HL-60 (cell line): Measurements from ENCODE around the gene ADO.

Experiments
- DNase-seq, 2 experiments: peaks; one replicate each; pipeline ENCODE4 v3.0.0-alpha.2; 2010 to 2020; ENCODE audit warnings: low read depth in 1 of 2, low spot score in 1 of 2
- H3K27ac ChIP-seq: fragments of 250-450 bp; sonication (Bioruptor Pico); replicated peaks from 2 replicates; pipeline ENCODE4 v1.5.1; 2020; ENCODE audit warnings: mild to moderate bottlenecking, moderate library complexity
- H3K27me3 ChIP-seq: fragments of 250-450 bp; sonication (Bioruptor Pico); 2 replicates; pipeline ENCODE4 v1.5.1; 2021; ENCODE audit warnings: mild to moderate bottlenecking, moderate library complexity; ENCODE audit not compliant: insufficient read depth, poor library complexity, severe bottlenecking
- H3K4me3 ChIP-seq: replicated peaks from 2 replicates; pipeline ENCODE4 v1.5.1; 2011; ENCODE audit warnings: mild to moderate bottlenecking, control low read depth, low read length; ENCODE audit not compliant: insufficient read depth
- CTCF ChIP-seq: IDR thresholded peaks from one replicate; pipeline ENCODE4 v1.5.1; 2011; ENCODE audit warnings: low read length, control low read depth, inconsistent platforms; ENCODE audit not compliant: insufficient read depth
- GABPA ChIP-seq: IDR thresholded peaks from 2 replicates; pipeline ENCODE4 v1.6.1; 2012; ENCODE audit warnings: low read depth
- POLR2AphosphoS5 ChIP-seq: IDR thresholded peaks from 2 replicates; pipeline ENCODE4 v1.6.1; 2012; ENCODE audit warnings: low read depth
- SPI1 ChIP-seq: IDR thresholded peaks from 2 replicates; pipeline ENCODE4 v1.6.1; 2012; ENCODE audit warnings: low read depth, mild to moderate bottlenecking, borderline replicate concordance
- TF ChIP-seq, protein P1 (sequence below): IDR thresholded peaks from 2 replicates; pipeline ENCODE4 v1.6.1; 2012; ENCODE audit warnings: low read depth; ENCODE audit not compliant: insufficient replicate concordance

The ADO gene

DNA sequence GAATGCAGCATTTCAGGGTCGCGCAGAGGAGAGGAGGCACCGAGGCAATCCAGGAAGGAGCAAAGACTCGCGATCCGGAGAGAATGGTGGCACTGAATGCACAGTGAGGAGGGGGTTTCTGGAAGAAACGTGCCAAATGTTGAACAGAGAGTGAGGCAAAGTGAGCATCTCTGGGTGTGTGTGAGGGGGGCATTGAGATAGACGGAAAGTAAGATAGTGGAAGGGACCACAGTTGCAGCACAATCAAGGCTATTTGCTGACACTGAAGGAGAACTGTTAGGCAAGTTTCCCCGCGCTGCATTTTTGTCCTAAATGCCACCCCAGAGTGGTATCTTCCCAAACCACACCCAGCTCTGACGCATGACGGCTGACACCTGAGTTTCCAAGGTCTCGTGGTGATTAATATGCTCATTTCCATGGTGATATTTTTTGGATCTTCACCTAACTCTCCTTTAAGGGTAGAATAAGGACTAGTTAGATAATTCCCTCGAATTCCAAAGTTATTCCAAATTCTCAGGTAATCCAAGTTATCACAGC, 14.4 kb upstream of the ADO start:
- TF ChIP-seq POLR2AphosphoS5 (no peak), SPI1 (no peak), CTCF (no peak), GABPA (no peak)
- TF ChIP-seq, protein P1, sequence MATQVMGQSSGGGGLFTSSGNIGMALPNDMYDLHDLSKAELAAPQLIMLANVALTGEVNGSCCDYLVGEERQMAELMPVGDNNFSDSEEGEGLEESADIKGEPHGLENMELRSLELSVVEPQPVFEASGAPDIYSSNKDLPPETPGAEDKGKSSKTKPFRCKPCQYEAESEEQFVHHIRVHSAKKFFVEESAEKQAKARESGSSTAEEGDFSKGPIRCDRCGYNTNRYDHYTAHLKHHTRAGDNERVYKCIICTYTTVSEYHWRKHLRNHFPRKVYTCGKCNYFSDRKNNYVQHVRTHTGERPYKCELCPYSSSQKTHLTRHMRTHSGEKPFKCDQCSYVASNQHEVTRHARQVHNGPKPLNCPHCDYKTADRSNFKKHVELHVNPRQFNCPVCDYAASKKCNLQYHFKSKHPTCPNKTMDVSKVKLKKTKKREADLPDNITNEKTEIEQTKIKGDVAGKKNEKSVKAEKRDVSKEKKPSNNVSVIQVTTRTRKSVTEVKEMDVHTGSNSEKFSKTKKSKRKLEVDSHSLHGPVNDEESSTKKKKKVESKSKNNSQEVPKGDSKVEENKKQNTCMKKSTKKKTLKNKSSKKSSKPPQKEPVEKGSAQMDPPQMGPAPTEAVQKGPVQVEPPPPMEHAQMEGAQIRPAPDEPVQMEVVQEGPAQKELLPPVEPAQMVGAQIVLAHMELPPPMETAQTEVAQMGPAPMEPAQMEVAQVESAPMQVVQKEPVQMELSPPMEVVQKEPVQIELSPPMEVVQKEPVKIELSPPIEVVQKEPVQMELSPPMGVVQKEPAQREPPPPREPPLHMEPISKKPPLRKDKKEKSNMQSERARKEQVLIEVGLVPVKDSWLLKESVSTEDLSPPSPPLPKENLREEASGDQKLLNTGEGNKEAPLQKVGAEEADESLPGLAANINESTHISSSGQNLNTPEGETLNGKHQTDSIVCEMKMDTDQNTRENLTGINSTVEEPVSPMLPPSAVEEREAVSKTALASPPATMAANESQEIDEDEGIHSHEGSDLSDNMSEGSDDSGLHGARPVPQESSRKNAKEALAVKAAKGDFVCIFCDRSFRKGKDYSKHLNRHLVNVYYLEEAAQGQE, result no peak
- no peak for DNase-seq
- no peak overlapping the region for H3K4me3 ChIP-seq
- H3K27me3 ChIP-seq, result peaks cover 2% of the 10 kb centered on the region
- no peak overlapping the region for H3K27ac ChIP-seq

DNA sequence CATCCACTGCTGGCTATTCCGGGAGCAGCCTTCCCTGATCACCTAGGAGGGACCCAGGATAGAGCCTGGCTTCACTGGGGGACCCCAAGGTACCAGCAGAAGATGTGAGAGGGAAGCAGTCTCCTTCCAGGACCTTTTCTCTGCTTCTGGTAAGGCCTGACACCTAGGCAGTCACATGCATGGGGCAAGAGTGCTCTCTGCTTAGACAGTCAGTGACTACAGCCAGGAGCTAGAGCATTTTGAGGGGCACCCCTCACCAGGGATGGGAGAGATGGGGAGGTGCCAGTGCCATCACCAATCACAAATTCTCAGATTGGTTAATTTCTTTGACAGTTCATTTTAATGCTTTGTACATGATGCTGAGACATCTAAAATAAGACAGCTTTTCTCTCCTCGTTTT, 13.9 kb upstream of the ADO start:
- Histone ChIP-seq H3K4me3 (no peak overlapping the region), H3K27ac (no peak overlapping the region), H3K27me3 (peaks cover 2% of the 10 kb centered on the region)
- no peak for DNase-seq
- TF ChIP-seq, protein P1, result no peak
- TF ChIP-seq CTCF, result no peak
- TF ChIP-seq SPI1, result no peak
- TF ChIP-seq POLR2AphosphoS5, result no peak
- no peak for TF ChIP-seq GABPA

DNA sequence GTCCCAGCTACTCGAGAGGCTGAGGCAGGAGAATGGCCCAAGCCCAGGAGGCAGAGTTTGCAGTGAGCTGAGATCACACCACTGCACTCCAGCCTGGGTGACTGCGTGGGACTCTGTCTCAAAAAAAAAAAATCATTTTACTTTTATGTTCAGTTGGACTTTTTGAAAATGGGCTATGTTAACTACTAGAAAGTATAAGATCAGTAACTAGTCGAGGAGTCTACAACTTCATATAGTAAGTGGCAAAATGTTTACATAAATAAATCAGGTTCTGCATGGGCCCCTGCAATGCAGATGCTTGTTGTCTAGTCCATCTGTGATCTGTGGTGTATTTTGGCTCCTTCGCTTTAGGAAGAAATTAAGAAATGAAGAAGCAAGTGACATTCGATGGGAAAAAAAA, 12.3 kb upstream of the ADO start:
- no peak overlapping the region for H3K4me3 ChIP-seq
- H3K27me3 ChIP-seq, result peaks cover 6% of the 10 kb centered on the region
- no peak for DNase-seq
- H3K27ac ChIP-seq, result no peak overlapping the region
- TF ChIP-seq POLR2AphosphoS5 (no peak), SPI1 (no peak), GABPA (no peak), CTCF (no peak)
- TF ChIP-seq, protein P1, result no peak
